ENCODE results near the gene AMDHD2.
"Not testable (repeated sequence)": the region's sequence is repeated elsewhere in the genome, so short reads cannot be mapped to it uniquely, and the experiment has no call there.

The AMDHD2 gene

GRCh38 chr16:2535625-2536013, 15.4 kb downstream of the AMDHD2 start:
- DNase-seq, result no peak

GRCh38 chr16:2537451-2538379, 17.5 kb downstream of the AMDHD2 start, which contains the start of gene PDPK1:
TSS of gene PDPK1 (plus strand) at chr16:2538021. CDS start at chr16:2538113, 92 bp downstream.
- DNase-seq, result peak; percentile 28

GRCh38 chr16:2539192-2539844, 19.1 kb downstream of the AMDHD2 start:
- not testable (repeated sequence) for DNase-seq

- not testable (repeated sequence) for DNase-seq
Observed at GRCh38 chr16:2539845-2540458, 19.8 kb downstream of the AMDHD2 start.

GRCh38 chr16:2540912-2541311, 20.7 kb downstream of the AMDHD2 start:
- DNase-seq, result not testable (repeated sequence)

GRCh38 chr16:2541409-2541808, 21.2 kb downstream of the AMDHD2 start:
- DNase-seq, result not testable (repeated sequence)

GRCh38 chr16:2543771-2544170, 23.6 kb downstream of the AMDHD2 start:
- not testable (repeated sequence) for DNase-seq

GRCh38 chr16:2550283-2550878, 30.2 kb downstream of the AMDHD2 start:
- DNase-seq, result not testable (repeated sequence)

GRCh38 chr16:2551420-2551889, 31.3 kb downstream of the AMDHD2 start:
- not testable (repeated sequence) for DNase-seq

- not testable (repeated sequence) for DNase-seq
Observed at GRCh38 chr16:2554709-2555425, 34.7 kb downstream of the AMDHD2 start.

- not testable (repeated sequence) for DNase-seq
Observed at GRCh38 chr16:2557150-2557549, 37.0 kb downstream of the AMDHD2 start.

GRCh38 chr16:2560131-2560797, 40.1 kb downstream of the AMDHD2 start:
- not testable (repeated sequence) for DNase-seq

- not testable (repeated sequence) for DNase-seq
Observed at GRCh38 chr16:2560798-2561133, 40.6 kb downstream of the AMDHD2 start.

GRCh38 chr16:2567506-2567905, 47.3 kb downstream of the AMDHD2 start:
- DNase-seq, result not testable (repeated sequence)

- DNase-seq, result not testable (repeated sequence)
Observed at GRCh38 chr16:2568573-2568972, 48.4 kb downstream of the AMDHD2 start.

- not testable (repeated sequence) for DNase-seq
Observed at GRCh38 chr16:2572704-2573103, 52.5 kb downstream of the AMDHD2 start.

- not testable (repeated sequence) for DNase-seq
Observed at GRCh38 chr16:2575839-2576238, 55.7 kb downstream of the AMDHD2 start.

- not testable (repeated sequence) for DNase-seq
Observed at GRCh38 chr16:2577044-2577443, 56.9 kb downstream of the AMDHD2 start.

- DNase-seq, result not testable (repeated sequence)
Observed at GRCh38 chr16:2578905-2579304, 58.7 kb downstream of the AMDHD2 start.

GRCh38 chr16:2580143-2580542, 60.0 kb downstream of the AMDHD2 start:
- DNase-seq, result not testable (repeated sequence)

- DNase-seq, result not testable (repeated sequence)
Observed at GRCh38 chr16:2580818-2581217, 60.6 kb downstream of the AMDHD2 start.
